Sciatic nerve (tissue), 2 donors: Measurements from ENCODE around the gene CFAP298. TPM values are rescaled to one million over a fixed set of nuclear protein-coding genes. Genes with fewer than 3 reads are reported as not detected.

Source experiments
- ATAC-seq: fragments of 200-7000 bp; cut with Tn5 transposase; one replicate; pipeline ENCODE4 v1.9.1; 2020; ENCODE audit warnings: mild to moderate bottlenecking, moderate library complexity
- DNase-seq: peaks from one replicate; pipeline ENCODE4 v3.0.0-alpha.2; 2020; ENCODE audit warnings: low spot score
- intact Hi-C: fragments of 100-400 bp; cut with DNase I; formaldehyde crosslinking; loops from one replicate; pipeline ENCODE4 v1.14.2; 2022
- total RNA-seq: library from RNA; stranded (reverse); fragmentation: NEBNext Ultra II Directional; extraction: Animal tissue kit (Norgen Biotek cat#: 25700); gene quantifications from one replicate; pipeline ENCODE4 v1.2.1, GENCODE V29; 2021
- donor health status: DM: no; HTN: no; CAD: no.
- donor health status: DM: no; HTN: no; CAD: no.

CFAP298 gene
- total RNA-seq, 1 donor from 2014 or later: 27.4 TPM

GRCh38 chr21:32603131-32603530 lies 9.0 kb downstream of the CFAP298 start:
- intact Hi-C loops: no loop called here
- ATAC-seq (no peak), DNase-seq (no peak)

DNA sequence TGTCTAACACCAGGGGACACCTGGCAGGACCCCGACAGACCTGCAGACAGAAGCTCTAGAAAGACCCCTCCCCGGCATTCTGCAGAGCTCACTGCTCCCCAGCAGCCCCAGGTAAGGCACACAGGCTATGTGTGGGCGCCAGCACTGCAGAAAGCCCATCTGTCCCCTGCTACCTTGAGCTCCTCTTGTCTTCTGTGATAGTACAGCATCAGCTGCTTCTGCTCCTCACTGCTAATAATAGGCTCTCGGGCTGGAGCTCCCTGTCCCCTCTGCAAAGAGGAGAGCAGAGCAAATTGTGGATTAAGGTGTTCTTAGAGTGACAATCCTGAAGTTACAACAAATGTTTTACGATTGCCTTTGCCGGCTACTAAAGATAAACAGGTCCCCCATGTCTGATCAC lies 10.1 kb downstream of the CFAP298 start:
- ATAC-seq: no peak
- DNase-seq: no peak
- intact Hi-C loops: no loop called here

DNA sequence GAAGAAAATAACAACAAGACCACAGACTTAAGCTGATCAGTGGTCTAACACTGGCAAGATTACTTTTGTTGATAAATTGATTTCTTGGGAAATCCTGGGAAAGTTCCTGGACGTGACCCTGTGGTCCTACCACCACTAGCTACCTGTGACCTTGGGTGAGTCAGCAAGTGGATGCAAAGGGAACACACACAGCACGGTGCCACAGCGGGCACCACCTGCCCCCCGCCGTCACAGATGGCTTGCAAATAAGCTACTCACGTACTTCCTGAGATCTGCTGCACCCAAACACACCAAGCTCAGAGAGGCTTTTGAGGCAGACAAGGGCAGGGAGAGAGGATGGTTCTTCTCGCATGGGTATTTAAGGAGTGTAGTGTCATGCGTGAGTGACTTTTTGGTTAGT lies 12.7 kb downstream of the CFAP298 start:
- intact Hi-C loops: loop anchor here (10.0 kb wide), 1 partner anchor 195 kb away; no protein-coding TSS in a partner anchor
- ATAC-seq (no peak), DNase-seq (no peak)

GRCh38 chr21:32599091-32599490 lies 13.1 kb downstream of the CFAP298 start:
- DNase-seq (no peak), ATAC-seq (no peak)
- intact Hi-C loops: loop anchor here (10.0 kb wide), 1 partner anchor 194 kb away; no protein-coding TSS in a partner anchor

DNA sequence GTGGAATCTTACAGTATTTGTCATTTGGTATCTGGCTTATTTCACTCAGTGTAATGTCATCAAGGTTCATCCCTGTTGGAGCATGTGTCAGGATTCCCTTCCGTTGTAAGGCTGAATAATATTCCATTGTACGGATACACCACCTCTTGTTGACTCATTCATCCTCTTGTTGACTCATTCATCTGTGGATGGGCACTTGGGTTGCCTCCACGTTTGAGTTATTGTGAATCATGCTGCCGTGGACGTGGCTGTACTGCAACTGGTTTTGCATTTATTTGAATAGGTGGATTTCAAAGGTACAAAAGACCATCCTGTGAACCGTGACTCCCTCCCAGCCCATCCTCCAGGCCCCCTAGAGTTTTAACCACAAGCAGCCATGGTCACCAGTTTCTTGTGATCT lies 15.0 kb downstream of the CFAP298 start:
- no peak for ATAC-seq
- intact Hi-C loops: loop anchor here (10.0 kb wide), 1 partner anchor 192 kb away; no protein-coding TSS in a partner anchor
- no peak for DNase-seq

DNA sequence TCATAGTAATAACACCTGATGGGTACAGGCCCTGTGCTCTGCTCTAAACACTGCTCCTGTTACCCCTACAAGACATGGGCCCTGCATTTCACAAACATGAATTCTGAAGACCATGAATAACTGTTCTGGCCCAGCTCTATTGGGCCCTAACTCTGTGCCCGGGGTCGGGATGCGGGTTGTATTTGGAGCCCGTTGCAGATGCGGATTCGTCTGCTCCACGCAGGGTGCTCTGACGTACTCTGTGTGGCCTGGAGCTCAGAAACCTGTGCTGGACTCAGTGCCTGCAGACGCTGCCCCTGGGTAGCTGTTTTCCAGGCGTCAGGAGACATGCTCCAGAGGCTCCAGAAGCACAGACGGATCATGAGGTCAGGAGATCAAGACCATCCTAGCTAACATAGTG lies 16.7 kb downstream of the CFAP298 start:
- DNase-seq (no peak), ATAC-seq (no peak)
- intact Hi-C loops: loop anchor here (10.0 kb wide), 1 partner anchor 191 kb away; no protein-coding TSS in a partner anchor

DNA sequence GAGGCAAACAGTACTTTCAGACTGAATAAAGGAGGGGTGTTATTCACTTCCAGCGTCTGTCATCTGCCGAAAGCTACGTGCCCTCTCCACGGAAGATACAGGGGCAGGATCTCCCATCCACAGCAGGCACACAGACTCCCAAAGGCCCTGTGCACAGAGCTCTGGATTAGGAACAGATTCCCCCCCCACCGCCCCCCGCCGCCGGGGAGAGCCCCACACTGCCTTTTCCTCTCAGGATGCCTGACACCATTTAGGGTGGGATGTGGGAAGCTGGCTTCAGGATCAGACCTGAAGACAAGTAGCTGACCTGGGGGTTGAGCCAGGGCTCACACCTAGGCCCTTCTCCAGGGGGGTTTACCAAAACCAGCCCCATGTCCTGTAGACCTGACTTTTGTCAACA lies 18.5 kb downstream of the CFAP298 start:
- intact Hi-C loops: loop anchor here (10.0 kb wide), 1 partner anchor 189 kb away; no protein-coding TSS in a partner anchor
- ATAC-seq: no peak
- no peak for DNase-seq

DNA sequence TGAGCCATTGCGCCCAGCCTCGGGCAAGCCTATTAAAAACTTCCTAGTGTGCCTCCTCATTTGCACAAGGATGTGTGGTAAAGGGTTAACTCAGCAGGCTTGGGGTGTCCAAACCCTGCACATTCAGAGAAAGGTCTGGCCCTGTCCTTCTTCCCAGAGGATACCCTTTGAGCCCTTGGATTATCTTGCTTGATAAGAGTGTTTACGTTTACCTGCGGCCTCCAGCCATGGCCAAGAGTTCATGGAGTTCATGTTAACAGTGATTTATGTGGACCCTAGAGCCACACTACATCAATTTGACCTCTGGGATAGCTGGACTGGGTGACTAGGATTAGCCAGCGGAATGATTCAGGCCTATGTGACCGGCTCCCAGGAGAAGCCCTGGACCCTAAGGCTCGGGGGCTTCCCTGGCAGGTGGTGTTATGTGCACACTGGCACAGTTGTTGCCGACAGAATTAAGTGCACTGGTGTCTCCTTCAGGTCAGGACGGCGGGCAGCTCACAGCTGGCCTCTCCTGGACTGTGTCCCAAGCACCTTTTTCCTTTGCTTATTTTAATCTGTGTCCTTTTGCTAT lies 19.2 kb downstream of the CFAP298 start:
- DNase-seq (no peak), ATAC-seq (no peak)
- intact Hi-C loops: loop anchor here (10.0 kb wide), 1 partner anchor 188 kb away; no protein-coding TSS in a partner anchor

- ATAC-seq: no peak
- intact Hi-C loops: loop anchor here (10.0 kb wide), 1 partner anchor 185 kb away; no protein-coding TSS in a partner anchor
- no peak for DNase-seq
Measured at GRCh38 chr21:32590130-32590529, 22.0 kb downstream of the CFAP298 start.

- ATAC-seq (no peak), DNase-seq (no peak)
- intact Hi-C loops: no loop called here
Measured at GRCh38 chr21:32587651-32588050, 24.5 kb downstream of the CFAP298 start.

GRCh38 chr21:32587120-32587519 lies 25.1 kb downstream of the CFAP298 start:
- ATAC-seq: no peak
- intact Hi-C loops: no loop called here
- DNase-seq: no peak

DNA sequence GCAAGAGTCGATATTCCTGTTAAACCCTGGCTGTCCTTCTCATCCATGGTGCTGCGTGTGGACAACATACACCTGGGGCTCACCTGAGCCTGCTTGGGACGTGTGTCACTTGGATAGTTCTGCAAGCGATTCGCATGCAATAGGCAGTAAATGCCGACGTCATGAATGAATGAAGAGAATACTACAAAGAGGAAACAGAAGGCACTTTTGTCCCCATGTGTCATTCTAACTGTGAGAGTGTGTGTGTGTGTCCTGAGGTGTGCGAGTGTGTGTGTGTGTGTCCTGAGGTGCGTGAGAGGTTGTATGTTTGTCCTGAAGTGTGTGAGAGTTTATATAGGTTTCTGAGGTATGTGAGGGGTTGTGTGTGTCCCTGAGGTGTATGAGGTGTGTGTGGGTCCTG lies 26.2 kb downstream of the CFAP298 start:
- intact Hi-C loops: no loop called here
- ATAC-seq (no peak), DNase-seq (no peak)

DNA sequence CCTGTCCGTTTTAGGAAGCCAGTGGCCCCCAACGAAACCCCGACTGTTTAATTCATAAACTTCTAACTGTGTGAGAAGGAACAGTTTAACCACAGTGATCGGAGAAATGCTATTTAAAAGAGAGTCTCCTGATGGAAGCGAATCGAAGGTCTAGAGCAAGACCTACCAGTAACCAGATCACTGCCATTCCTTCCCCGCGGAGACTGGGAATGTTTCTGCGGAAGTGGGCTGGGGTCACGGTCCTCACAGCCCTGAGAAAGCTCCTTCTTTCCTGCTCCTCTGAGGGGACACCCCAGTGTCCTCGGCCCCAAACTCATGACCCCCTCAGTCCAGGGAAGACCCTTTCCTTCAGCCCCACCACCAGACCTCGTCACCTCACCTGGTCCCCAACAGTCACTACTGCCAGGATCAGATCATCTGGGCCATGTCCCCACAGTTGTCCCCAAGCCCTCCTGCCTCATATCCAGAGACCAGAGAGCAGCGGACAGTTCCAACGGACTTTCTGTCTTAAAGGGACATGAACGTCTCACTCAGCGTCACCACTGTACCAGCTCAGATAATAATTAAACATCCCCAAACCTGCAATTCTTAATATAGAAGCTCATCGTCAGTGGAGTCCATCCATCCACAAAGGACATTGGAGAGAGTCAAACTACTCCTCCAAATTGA lies 27.0 kb downstream of the CFAP298 start, which contains the start of gene TCP10L:
Gene TCP10L, minus strand, starts transcription at position 482 of the 669 bp plus-strand sequence. CDS start 1,219 bp downstream, outside the sequence.
- intact Hi-C loops: no loop called here
- no peak for DNase-seq
- ATAC-seq: no peak

GRCh38 chr21:32584472-32584871 lies 27.7 kb downstream of the CFAP298 start:
- DNase-seq: no peak
- intact Hi-C loops: no loop called here

GRCh38 chr21:32581732-32582131 lies 30.4 kb downstream of the CFAP298 start:
- intact Hi-C loops: no loop called here
- ATAC-seq (no peak), DNase-seq (no peak)

More at GRCh38 chr21:32584472-32584871, 27.7 kb downstream of the CFAP298 start:
- ATAC-seq: no peak

GRCh38 chr21:32580949-32581348 lies 31.2 kb downstream of the CFAP298 start:
- intact Hi-C loops: no loop called here
- ATAC-seq (no peak), DNase-seq (no peak)

DNA sequence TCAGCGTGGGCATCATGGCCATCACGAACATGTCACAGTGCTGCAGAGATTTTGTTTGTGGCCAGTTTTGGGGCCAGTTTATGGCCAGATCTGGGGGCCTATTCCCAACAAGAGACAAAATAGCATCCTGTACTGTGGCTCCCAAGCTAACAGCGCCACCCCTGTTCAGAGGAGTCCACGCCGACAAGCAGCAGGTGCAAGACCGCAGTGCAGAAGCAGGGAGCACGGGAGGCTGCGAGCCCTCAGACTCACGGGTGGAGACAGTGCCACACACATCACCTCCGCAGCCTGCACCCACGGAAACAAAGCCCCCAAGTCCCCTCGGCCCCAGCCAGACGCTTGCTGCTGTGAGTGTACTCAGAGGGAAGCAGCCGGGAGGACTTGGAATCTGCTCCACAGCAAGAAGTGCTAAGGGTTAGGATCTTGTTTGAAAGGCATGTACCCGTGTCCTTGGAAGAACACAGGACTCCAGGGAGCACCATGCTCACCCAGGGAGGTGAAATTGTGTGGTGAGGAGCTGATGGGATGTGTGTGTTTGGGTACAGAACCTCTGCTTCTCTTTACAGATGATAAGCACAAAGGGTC lies 34.0 kb downstream of the CFAP298 start:
- intact Hi-C loops: no loop called here
- no peak for DNase-seq
- ATAC-seq: no peak

DNA sequence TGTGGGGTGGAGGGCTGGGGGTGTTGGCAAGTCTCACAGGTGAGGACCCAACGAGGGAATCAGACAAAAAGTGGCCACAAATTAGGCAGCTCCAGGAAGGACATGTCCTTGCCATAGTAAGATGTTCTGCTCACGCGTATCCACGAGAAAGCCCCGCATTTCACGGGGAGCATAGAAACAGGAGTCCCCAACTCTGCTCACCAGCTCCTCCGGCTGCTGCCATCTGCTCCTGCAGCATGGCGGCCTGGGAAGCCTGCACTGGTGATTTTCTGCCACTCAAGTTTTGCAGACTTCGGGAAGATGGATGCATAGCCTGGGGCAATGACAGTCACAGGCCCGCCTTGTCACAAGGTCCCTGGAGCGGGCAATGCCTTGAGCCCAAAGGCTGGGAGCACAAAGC lies 36.2 kb downstream of the CFAP298 start:
- no peak for DNase-seq
- intact Hi-C loops: no loop called here
- ATAC-seq: no peak

- intact Hi-C loops: no loop called here
- ATAC-seq: no peak
Measured at GRCh38 chr21:32574946-32575925, 36.9 kb downstream of the CFAP298 start.

More at GRCh38 chr21:32574946-32575925, 36.9 kb downstream of the CFAP298 start:
- no peak for DNase-seq
